ENCODE results near the gene TNFRSF13B. TPM values are rescaled to one million over a fixed set of nuclear protein-coding genes. Genes with fewer than 3 reads are reported as not detected.
"Not testable (repeated sequence)": the region's sequence is repeated elsewhere in the genome, so short reads cannot be mapped to it uniquely, and the experiment has no call there.

The TNFRSF13B gene
- total RNA-seq, 1 donor from 2014 or later: not detected

DNA sequence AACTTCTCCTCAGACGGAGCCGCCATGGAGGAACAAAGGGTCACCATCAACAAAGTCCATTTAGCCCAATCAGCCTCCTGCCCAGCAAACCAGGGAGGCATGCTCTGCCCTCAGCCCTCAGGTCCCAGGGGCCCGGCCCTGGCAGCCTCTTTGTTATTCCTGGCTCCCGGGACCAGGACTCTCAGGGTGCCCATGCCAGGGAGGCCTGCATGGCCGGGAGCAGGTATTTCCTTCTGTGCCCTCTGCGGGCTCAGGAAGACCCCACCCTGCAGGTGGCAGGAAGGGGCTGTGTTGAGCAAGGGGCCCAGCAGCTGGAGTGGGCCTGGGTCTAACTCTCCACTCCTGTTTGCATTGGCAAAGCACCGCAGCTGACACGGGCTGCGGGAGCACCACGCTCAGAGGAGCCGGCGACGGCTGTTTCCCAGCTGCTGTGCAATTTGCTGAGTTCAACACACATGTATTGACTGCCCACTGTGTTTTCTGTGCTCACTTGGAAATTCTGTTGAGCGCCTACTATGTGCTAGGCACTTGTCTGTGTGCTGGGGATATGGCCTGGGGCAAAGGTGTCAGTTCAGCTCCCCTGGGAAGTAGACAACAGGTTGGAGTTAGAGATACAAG lies 33.2 kb upstream of the TNFRSF13B start:
- DNase-seq: not testable (repeated sequence)

- DNase-seq: no peak
Observed at GRCh38 chr17:17004251-17004996, 32.5 kb upstream of the TNFRSF13B start.

DNA sequence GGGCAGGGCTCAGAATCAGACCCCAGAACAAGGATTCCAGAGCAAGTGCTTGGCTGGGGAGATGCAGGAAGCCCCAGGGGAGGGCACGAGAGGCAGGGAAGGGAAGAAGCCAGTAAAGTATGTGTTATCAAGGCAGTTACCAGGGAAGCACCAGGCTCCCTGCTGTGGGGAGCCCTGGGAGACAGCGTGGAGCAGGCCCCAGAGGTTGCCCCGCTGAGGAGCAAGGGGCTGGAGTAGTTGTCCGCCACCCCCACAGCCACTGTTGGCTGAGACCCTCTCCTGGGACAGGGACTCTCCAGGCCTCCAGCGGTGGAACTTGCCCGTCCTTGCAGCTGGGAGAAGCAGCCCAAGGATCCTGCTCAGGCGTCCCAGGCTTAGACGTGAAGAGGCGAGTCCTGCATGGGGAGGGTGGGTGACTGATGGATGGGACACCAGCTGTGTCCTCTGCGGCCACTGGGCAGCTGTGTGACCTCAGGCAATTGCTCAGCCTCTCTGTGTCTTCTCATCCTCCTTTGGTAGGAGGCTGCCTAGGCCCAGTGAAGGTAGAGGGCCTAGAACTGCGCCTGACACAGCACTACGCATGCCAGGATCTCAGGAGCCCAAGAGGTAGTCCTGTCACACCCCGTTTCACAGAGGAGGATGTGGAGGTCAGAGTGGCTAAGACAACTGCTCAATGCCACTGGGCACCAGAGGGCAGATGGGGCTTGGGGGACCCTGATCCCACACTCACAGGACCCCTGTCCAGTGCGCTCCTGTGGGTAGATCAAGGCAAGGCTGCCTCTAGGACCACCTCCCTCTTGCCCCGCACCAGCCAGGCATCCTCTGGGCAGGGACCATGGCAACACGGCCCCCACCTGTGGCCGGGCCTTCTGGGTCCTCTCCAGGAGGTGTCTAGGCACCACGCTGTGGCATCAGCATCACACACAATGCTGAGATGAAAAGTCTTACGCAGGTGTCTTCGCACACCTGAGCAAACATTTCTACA lies 31.1 kb upstream of the TNFRSF13B start:
- DNase-seq: not testable (repeated sequence)

DNA sequence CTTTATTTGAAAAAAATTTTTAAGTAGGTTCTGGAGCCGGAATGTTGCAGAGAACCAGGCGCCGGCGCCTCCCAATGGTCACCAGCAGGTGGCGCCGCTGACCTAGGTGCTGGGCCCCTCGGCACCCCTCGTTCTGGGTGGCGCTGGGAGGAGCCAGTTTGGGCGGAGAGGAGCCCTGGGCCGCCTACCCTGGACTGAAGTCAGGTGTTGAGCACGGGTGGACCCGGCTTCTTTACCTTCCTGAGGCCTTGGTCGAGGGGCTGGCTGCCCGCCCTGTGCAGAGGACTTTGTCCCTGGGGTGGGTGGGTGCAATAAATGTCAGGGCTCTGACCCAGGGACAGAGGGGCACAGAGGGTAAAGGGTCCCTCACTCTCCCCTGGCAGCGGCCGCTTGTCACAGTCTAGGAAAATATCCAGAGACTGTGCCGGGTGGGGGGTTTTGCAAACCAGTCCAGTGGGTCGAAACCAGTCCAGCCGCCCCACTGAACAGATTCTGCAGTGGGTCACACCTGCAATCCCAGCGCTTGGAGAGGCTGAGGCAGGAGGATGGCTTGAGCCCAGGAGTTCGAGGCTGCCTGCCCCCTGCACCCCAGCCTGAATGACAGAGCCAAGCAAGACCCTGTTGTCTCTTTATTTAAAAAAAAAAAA lies 30.1 kb upstream of the TNFRSF13B start:
- DNase-seq: peak; percentile 19

GRCh38 chr17:17001076-17001777 lies 29.3 kb upstream of the TNFRSF13B start:
- DNase-seq: no peak

DNA sequence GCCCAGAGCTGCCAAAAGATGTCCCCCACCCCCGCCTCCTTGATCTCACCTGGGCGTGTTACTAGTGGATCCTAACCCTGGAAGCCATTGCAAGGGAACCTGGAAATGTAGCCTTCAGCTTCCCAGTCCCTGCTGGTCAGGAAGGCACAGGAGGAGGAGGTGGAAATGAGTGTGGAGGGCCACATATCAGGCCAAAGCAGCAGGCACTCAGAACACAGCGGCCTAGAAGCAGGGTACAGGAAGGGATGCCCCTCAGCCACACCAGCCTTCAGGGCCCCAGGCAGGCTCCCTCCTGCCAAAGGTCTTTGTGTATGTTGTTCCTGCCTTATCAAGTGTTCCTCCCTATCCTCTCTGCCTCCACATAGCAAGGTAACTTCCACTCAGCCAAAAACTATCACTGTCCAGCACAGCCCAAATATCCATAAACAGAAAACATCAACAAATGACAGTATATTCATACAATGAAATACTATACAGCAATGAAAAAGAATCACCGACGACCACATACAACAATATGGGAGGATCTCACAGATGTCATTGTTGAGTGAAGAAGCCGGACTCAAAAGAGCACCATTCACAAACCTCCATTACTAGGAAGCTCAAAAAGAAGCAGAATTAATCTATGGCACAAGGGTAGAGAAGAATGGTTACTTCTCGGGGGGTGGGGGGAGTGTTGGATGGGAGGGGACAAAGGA lies 28.2 kb upstream of the TNFRSF13B start:
- DNase-seq: no peak

GRCh38 chr17:16997514-16998429 lies 25.9 kb upstream of the TNFRSF13B start:
- no peak for DNase-seq

GRCh38 chr17:16996726-16997125 lies 24.8 kb upstream of the TNFRSF13B start:
- not testable (repeated sequence) for DNase-seq

- DNase-seq: no peak
Observed at GRCh38 chr17:16995930-16996329, 24.0 kb upstream of the TNFRSF13B start.

GRCh38 chr17:16994631-16995030 lies 22.7 kb upstream of the TNFRSF13B start:
- DNase-seq: peak; percentile 54

GRCh38 chr17:16991349-16992009 lies 19.6 kb upstream of the TNFRSF13B start:
- no peak for DNase-seq

GRCh38 chr17:16989953-16990860 lies 18.3 kb upstream of the TNFRSF13B start:
- DNase-seq: no peak

DNA sequence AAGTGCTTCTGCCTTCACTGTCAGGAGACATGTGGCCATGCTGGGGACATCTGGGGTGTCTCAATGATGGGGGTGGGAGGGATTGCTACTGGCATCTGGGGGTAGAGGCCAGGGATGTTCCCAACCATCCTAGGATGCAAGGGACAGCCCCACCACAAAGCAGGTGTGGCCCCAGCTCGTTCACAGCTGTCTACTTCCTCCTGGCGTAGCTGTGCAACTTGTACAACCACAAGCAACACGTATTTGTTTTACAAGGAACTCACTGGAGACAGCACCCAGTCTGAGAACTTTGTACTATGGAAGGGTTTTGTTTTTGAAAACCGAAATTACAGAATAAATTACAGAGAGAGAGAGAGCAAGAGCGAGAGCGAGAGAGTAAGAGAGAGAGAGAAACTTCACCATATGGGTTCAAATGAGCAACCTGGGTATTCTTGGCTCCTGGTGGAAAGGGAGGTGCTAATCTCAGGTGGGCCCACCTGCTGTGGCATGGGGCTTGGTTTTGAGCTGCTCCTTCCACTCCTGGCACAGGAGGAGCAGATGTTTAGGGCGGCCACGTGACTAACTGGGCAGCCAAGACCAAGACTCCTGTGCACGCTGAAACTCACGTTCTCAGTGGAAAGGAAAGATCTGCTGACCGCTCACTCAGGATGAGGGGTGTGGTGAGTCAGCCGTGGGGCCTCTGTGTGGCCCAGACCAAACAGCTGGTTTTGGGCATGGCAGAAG lies 17.5 kb upstream of the TNFRSF13B start:
- no peak for DNase-seq

DNA sequence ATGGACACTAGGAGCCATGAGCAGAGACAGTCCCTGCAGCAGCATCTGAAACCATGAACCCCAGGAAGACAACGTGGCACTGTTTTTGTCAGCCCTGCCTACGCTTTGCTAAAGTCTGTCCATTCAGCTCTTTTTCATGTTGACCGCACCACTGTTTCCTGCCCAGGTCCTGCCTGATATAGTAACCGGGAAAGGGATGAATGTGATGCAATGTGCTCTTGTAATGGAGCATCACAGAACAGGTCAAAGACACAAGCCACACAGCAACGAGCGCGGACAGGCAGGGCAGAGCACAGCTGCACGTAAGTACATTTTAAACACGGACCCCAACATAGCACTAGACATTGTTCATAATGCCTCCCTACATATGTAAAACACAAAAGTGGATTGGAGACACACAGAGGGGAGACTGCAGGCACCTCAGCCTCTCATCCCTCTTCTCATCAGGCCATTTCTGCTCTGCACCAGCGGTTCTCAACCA lies 16.9 kb upstream of the TNFRSF13B start:
- no peak for DNase-seq

DNA sequence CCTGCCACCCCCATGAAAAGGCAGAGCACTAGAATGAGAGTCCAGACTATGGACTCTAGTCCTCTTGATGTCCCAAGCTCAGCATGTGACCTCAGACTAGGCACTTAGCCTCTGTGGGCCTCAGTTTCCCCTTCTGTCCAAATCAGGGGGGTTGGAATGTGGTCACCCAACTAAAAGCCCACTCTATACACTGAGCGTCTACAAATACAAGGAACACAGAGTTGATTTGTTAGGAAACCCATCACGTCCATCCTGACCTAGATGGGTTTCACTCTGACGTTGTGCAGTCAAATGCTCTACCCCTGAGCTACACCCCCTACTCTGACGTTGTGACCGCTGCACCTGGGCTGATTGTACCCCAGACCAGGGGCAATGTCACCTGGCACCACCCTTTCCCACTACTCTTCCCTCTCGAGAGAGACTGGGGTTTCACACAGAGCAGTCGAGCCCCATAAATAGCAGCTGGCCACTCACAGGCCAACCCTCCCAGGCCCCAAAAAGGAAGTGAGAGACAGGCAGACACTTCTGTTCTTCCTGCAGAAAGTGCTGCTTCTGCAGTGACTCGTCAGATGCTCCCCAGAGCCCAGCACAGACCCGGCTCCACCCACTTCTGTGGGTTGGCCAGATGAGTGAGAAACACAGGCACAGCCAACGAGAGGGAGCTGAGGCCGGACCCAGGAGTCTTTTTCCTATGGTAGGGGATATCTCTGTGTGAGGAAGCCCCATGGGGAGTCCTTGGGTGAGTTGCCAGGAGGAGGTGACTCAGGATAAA lies 16.1 kb upstream of the TNFRSF13B start:
- no peak for DNase-seq

DNA sequence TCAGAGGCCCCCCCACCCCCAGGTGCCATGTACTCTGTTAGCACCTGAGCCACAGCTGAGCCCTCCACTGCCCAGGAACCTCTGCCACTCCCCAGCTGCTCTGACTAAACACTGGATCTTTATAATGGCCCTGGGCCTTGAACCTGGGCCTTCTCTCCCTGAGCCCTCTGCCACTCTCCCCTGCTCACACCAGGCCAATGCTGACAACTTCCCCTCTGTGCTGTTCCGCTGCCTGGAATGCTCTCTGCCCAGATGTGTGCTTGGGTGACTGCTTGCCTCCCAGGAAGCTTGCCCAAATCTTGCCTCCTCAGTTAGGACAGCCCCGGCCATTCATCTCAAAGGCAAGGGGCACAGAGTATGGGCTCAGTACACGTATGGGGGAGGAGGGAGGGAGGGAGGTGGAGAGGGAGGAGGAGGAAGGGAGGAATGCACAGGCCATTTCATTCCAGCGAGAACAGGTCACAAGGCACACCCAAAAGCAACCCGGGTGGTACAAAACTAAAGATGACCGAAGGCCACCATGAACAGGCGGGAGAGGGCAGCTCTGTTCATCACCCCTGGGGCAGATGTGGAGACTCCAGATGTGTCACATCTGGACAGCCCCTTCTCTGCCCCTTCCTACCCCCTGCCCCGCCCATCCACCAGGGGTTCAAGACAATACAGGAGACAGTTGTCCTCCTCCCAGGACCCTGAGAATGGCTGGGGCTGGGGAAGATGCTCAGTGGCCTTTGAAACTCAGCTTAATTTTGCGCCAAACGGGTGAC lies 15.3 kb upstream of the TNFRSF13B start:
- DNase-seq: no peak

All from skin of body (tissue), 2 donors.